Posterior cingulate gyrus (tissue), 11 donors: Measurements from ENCODE around the gene CYP4F8.
A peak's percentile ranks its signal among the peaks of the same experiment; 100 is the strongest.
"Not testable (repeated sequence)": the region's sequence is repeated elsewhere in the genome, so short reads cannot be mapped to it uniquely, and the experiment has no call there.

ENCODE experiments used
- DNase-seq, 10 donors: peaks; one replicate each; pipeline versions ENCODE4 v3.0.0 to v3.0.0-alpha.2; 2020 to 2021; ENCODE audit warnings: mixed read lengths in 3 of 10
- intact Hi-C: fragments of 100-400 bp; cut with DNase I; formaldehyde crosslinking; loops from one replicate; pipeline ENCODE4 v1.15.1; 2023

Gene CYP4F8, protein sequence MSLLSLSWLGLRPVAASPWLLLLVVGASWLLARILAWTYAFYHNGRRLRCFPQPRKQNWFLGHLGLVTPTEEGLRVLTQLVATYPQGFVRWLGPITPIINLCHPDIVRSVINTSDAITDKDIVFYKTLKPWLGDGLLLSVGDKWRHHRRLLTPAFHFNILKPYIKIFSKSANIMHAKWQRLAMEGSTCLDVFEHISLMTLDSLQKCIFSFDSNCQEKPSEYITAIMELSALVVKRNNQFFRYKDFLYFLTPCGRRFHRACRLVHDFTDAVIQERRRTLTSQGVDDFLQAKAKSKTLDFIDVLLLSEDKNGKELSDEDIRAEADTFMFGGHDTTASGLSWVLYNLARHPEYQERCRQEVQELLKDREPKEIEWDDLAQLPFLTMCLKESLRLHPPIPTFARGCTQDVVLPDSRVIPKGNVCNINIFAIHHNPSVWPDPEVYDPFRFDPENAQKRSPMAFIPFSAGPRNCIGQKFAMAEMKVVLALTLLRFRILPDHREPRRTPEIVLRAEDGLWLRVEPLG

DNA sequence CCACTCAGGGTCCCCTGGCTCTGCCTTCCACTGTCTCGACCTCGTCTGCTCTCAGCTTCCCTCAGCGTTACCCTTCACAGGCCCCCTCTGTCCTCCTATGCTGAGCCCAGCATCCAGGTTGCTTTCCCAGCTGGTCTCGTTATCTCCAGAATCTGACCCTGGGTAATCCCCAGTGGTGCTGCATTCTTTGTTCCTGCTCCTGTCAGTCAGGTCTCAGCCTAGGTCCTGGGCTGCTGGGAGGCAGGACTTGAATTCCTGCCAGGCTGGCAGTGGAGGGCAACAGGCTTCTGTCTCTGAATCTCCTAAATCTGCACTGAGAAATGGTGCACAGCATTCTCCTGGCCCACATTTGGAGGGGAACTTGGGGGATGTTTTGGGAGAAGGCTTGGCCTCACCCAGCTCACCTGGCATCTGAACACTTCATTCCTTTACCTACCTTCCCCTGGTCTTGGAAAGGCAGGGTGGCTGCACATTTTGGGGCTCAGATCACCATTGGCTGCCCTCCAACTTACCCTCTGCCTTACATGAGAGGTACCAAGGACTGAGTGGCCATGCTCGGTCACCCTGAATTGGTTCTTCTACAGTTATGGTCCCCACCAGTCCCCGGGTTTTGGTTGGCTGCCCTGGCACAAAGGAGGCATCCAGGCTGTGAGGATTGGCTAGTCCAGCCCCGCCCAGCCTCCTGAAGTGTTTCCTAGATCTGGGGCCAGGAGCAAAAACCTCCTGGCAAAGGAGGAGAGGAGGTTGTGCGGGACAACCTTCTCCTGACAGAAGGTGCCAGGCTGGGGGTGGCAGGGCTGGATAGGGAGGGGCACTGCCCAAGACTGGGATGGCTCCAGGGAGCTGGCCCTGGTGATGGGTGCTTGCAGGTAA, at the start of gene CYP4F8:
Gene CYP4F8 (plus strand): TSS at position 712 of the 873 bp plus-strand sequence. CDS start 399 bp downstream, outside the sequence.
- peak in 1 of 10 donors; percentile 49 for DNase-seq
- intact Hi-C loops, result no loop called here

DNA sequence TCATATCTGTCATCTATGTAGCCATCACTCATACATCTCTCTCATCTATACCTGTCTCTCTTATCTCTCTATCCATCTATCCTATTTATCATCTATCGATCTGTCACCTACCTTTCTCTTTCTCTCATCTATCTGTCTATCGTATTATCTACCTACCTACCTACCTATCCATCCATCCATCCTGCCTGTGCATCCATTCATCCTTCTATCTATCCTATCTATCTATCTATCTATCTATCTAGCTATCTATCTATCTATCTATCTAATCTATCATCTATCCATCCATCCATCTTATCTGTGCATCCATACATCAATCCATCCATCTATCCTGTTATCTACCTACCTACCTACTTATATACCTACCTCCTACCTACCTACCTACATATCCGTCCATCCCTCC, 44.6 kb upstream of the CYP4F8 start:
- intact Hi-C loops, result no loop called here
- no peak for DNase-seq

DNA sequence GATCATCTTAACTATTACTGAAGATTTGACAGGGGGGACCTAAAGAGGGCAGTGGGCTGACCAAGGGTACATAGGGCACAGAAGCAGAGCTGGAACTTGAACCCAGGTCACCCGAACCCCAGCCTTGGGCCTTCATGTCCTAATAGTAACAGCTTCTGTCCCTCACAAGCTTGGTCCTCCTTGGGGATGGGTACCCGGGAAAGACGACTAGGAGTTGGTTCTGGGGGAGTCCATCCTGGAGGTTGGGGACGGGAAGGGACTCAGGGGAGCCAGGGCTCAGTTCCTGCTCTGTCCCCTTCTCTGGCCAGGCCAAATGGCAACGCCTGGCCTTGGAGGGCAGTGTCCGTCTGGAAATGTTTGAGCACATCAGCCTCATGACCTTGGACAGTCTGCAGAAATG, 39.6 kb upstream of the CYP4F8 start:
- no peak for DNase-seq
- intact Hi-C loops, result no loop called here

DNA sequence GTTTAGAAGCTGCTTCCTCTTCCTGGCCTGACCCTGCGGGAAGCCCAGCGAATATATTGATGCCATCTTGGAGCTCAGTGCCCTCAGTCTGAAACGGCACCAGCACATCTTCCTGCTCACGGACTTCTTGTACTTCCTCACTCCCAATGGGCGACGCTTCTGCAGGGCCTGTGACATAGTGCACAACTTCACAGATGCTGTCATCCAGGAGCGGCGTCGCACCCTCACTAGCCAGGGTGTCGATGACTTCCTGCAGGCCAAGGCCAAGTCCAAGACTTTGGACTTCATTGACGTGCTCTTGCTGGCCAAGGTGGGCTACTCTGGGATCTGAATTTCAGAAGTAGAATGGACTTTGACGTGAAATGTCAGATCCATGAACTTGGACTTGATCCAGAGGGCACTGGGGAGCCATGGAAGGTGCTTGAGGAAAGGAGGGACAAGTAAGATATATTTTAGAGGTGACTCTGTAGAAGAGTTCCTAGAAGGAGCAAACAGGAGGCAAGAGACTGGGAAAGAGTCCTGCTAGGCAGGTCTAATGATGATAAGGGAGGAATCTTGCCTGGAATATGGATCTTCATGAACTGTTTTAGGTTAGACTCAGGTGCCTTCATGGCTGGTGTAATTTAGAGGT, 38.4 kb upstream of the CYP4F8 start:
- DNase-seq, result no peak
- intact Hi-C loops, result no loop called here

DNA sequence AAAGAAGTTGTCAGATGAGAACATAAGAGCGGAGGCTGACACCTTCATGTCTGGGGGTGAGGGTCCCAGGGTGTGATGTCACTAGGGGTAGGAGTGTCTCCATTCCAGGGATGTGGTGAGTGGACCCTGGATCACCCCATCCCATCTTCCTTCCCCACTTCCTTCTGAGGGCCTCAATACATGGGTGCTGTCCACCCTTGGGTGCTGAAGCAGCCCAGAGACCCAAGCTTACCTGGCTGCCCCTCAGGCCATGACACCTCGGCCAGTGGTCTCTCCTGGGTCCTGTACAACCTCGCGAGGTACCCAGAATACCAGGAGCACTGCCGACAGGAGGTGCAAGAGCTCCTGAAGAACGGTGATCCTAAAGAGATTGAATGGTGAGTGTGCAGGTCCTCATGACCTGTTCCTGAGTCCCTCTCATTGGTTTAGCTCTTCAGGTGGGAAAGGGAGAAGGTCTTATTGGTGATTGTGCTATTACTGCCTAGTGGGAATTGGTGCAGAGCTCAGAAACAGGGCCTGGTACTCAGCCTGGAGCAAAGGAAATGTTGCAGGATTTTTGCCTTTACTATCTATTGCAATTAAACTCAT, 37.7 kb upstream of the CYP4F8 start:
- intact Hi-C loops, result no loop called here
- no peak for DNase-seq

DNA sequence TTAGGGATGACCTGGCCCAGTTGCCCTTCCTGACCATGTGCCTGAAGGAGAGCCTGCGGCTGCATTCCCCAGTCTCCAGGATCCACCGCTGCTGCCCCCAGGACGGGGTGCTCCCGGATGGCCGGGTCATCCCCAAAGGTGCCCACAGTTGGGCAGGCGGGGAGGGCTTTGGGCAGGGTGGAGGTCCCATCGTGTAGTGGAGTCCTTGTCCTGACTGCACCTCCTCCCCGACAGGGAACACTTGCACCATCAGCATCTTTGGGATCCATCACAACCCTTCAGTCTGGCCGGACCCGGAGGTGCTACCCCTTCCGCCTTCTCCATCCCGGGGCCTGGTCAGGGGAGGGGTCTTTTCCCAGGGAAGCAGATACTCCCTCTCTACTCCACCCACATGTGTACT, 31.7 kb upstream of the CYP4F8 start:
- no peak for DNase-seq

DNA sequence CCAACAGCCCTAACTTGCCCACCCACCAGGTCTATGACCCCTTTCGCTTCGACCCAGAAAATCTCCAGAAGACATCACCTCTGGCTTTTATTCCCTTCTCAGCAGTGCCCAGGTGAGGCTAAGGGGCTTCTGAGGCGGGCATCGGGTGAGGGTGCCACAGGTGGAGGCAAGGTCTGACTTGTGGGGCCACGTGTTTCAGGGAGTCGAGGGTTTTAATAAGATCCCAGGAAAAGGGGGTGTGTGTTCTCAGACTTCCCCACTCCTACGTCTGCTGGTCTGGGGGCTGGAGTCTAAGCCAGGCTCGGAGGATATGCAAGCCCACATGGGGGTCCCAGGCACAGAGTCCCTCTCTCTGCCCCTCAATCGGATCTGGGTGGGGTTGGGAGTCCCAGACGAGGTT, 30.9 kb upstream of the CYP4F8 start:
- no peak for DNase-seq
- intact Hi-C loops, result no loop called here

More for the DNA sequence above, 31.7 kb upstream of the CYP4F8 start:
- intact Hi-C loops, result no loop called here

DNA sequence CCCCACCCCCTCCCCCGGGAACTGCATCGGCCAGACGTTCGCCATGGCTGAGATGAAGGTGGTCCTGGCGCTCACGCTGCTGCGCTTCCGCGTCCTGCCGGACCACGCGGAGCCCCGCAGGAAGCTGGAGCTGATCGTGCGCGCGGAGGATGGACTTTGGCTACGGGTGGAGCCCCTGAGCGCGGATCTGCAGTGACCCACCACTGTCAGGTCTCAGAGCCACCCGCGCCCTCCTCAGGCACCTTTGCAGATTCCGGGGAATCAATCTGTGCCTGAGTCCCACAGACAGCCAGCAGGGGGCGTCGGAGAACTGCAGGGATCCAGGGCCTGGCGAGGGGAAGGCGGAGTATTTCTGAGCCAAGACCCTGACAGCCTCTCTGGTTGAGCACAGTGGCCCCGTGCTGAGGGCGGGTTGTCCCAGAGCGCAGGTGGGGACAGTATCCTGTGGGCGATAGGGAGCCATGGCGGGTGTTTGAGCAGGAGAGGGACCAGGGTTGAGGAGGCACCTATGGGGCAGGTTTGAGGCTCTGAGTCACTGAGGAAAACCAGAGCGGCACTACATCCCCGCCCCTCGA, 30.4 kb upstream of the CYP4F8 start:
- peak; percentile 58 to 95 (median 80) for DNase-seq
- intact Hi-C loops, result no loop called here

DNA sequence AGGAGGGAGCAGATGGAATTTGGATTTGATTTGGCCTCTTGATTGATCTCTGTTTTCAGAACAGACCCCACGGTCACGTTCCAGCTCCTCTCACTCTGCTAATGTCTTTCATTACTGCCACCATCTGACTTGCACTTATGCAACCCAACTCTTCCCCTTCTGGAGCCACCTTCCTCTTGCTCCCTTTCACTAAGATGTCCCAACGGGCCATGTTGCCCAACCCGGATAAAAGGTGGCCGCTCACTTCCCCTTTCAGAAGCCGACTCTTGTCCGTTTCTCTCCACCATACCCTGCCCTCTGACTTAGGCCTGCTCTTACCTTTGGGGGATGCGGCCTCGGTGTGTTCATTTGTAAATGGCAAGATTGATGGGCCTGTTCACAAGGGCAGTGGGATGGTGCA, 27.4 kb upstream of the CYP4F8 start:
- DNase-seq, result peak in 2 of 10 donors; percentile 15 to 37
- intact Hi-C loops, result no loop called here

DNA sequence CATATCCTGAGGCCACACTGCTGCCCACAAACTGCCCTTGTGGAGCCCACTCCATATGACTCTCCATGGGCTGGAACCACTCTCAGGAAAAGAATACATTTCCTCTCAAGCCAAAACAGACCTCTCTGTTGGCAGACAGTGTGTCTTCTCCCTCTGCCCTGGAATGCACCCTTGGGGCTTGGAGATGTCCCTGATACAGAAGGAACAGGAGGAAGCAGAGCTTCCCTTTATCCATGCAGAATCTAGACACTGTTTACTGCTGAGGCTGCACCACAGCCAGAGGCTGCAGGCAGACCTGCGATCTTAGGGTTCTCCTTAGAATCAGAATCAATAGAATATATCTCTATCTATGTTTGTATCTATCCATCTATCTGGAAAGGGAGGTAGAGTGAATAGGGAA, 26.8 kb upstream of the CYP4F8 start:
- no peak for DNase-seq
- intact Hi-C loops, result no loop called here

DNA sequence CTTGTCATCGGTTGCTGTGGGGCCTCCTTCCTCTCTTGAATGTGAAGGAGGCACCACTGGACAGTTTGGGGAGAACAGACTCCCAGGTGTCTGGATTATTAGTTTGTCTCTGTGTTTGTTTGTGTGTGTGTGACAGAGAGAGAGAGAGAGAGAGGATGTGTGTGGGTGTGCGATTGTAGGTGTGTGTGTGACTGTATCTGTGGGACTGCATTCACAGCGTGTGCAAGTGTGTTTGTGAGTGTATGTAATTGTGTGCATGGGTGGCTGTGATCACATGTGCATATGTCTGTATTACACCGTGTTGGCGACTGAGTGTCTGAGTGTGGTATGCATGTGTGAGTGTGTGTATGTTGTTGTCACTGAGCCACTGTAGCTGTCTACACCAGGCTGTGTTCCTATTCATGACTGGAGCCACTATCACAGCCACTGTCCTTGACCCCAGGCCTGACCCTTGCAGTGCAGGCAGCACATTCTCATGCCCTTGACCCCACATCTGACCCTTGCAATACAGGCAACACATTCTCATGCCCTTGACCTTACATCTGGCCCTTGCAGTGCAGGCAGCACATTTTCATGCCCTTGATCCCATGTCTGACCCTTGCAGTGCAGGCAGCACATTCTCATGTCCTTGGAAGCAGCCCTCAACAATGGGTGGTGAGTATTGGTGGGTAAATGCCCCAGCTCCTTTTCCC, 25.1 kb upstream of the CYP4F8 start:
- intact Hi-C loops, result no loop called here
- DNase-seq, result no peak

DNA sequence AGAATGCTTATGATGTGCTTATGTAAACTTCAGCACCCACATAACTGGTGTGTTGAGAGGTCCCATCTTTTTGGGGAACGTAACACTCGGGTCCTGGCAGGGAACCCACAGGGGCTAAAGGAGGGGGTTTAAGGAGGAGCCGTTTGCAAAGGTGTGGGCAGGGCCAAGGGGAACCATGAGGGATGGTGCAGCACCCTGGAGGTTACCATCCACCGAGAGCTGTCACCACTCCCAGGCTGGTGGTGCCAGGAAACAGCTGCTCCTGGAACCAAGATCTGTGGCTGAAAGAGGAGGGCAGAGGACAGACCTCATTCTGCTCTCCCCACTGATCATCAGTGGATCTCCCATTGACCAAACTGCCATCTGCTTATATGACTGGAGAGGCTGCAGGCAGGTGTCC, 23.2 kb upstream of the CYP4F8 start:
- intact Hi-C loops, result no loop called here
- no peak for DNase-seq

DNA sequence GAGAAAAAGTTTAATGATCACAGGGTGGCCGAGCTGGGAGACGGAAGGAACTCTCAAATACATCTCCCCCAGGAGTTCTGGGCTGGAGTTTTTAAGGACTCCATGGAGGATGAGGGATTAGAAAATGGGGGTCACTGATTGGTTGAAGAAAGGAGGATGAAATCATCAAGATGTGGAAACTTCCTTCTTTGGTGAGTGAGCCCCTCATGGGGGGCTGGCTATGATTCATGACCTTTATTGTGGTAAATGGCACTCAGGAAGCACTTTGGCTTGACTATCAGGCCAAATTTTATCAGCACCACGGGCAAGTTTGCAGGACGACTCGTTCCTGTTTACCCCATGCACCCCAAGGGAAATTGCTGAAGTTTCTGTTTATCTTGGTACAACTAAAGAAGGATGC, 22.5 kb upstream of the CYP4F8 start:
- intact Hi-C loops, DNase-seq: not testable (repeated sequence)

DNA sequence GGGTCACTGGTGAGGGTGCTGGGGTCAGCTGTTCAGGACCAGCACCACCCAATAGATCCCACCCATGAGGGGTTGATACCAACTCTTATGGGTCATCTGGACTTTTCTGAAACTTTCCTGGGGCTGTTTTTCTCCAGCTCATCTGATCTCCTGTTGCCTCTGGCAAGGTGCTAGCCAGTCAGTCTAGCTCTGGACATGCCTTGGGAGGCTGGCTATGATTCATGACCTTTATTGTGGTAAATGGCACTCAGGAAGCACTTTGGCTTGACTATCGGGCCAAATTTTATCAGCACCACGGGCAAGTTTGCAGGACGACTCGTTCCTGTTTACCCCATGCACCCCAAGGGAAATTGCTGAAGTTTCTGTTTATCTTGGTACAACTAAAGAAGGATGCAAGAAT, 21.3 kb upstream of the CYP4F8 start:
- DNase-seq, intact Hi-C loops: not testable (repeated sequence)

DNA sequence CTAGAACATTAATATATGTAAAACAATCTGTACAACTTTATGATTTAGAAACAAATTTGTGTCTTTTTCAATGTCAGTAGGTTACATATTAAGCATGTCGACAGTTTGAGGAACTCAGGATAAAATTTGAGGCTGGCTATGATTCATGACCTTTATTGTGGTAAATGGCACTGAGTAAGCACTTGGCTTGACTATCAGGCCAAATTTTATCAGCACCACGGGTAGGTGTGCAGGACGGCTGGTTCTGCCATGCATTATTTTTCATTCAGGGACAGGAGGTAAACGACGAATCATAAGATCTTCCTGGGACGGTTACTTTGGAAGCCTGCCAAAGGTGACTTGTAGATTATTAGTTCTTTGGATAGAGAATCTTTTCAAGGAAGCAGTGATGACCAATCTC, 19.9 kb upstream of the CYP4F8 start:
- no peak for DNase-seq
- intact Hi-C loops, result no loop called here

DNA sequence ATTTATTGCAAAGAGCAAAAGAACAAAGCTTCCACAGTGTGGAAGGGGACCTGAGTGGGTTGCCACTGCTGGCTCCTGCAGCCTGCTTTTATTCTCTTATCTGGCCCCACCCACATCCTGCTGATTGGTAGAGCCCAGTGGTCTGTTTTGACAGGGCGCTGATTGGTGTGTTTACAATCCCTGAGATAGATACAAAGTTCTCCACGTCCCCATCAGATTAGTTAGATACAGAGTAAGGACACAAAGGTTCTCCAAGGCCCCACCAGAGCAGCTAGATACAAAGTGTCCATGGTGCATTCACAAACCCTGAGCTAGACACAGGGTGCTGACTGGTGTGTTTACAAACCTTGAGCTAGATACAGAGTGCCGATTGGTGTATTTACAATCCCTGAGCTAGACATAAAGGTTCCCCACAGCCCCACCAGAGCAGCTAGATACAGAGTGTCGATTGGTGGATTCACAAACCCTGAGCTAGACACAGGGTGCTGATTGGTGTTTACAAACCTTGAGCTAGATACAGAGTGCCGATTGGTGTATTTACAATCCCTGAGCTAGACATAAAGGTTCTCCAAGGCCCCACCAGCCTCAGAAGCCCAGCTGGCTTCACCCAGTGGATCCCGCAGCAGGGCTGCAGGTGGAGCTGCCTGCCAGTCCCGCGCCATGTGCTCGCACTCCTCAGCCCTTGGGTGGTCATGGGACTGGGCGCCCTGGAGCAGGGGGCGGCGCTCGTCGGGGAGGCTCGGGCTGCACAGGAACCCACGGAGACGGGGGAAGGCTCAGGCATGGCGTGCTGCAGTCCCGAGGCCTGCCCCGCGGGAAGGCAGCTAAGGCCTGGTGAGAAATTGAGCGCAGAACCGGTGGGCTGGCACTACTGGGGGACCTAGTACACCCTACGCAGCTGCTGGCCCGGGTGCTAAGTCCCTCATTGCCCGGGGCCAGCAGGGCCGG, 6.8 kb upstream of the CYP4F8 start:
- DNase-seq, intact Hi-C loops: not testable (repeated sequence)

DNA sequence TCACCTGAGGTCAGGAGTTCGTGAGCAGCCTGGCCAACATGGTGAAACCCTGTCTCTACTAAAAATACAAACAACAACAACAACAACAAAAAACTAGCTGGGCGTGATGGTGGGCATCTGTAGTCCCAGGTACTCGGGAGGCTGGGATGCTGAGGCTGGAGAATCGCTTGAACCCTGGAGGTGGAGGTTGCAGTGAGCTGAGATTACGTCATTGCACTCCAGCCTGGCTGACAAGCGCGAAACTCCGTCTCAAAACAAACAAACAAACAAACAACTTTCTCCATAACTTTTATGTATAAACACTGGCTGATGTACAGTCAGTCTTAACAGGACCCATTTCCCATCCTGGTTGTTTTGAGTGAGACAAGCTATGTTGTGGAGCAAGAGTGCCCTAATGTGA, 5.8 kb upstream of the CYP4F8 start:
- DNase-seq, result no peak
- intact Hi-C loops, result no loop called here

DNA sequence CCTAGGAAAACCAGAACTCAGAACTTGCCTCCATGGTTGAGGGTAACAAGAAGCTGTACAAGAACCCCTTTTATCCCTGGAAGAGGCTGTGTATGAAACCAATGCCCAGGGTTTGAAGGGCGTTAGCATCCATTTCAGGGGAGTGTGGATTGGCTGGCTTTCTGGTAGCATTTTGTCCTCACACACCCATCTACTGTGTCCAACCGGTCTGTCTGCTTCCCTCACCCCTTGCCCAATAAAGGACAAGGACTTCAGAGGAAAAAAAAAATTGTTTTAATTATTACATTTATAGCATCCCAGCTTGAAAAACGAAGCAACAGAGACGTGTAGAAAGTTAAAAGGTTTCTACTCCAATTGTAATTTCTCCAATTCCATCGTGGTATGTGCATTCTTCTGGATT, 2.7 kb upstream of the CYP4F8 start:
- DNase-seq, result no peak
- intact Hi-C loops, result no loop called here

DNA sequence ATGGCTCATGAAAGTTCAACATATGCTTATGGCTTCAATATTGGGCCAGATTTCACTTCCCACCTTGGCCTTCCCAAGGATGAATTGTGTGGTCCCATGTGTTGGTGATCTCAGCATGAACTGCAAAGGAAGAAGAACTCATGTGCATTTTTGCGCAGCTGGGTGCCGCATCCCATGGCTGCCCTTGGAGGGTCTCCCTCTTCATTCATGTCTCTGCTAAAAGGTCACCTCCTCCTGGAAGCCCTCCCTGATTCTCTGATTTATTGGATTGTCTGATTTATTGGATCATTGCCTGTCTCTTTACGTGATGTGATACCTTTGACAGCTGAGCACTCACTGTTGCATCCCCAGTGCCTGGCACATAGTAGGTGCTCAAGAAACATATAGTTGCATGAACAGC, 1.7 kb upstream of the CYP4F8 start:
- intact Hi-C loops, result no loop called here
- DNase-seq, result no peak
